ENCODE results near the gene RASA3. TPM values are rescaled to one million over a fixed set of nuclear protein-coding genes. Genes with fewer than 3 reads are reported as not detected.

RASA3 gene
- total RNA-seq, 1 experiment from 2014 or later: 0.56 TPM

DNA sequence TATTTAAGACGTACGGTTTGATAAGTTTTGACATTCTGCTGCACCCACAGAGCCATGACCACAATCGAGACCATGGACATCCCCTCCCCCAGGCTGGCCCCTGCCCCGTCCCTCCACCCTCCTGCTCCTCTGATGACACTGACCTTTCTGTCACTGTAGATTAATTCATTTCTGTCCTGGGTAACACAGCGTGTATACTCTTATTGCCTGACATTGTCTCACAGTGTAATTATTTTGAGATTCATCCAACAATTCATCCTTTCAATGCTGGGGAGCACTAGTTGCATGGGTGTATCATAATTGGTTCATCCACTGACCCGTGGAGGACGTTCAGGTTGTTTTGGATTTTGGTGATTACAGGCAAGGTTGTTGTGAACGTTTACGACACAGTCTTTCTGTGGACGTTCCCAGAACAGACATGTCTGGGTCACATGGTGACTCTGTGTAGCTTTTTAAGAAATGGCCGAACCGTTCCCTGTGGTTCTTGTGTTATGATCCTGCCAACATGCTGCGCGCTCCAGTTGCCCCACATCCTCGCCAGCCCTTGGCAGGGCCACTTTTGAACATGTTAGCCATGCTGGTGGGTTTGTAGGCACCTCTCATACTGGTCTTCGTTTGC is 200.5 kb downstream of the RASA3 start:
- no peaks in the 10 kb centered on the region for H3K79me2 ChIP-seq (ENCODE audit: low read length)
- no peaks in the 10 kb centered on the region for H3K36me3 ChIP-seq (ENCODE audit: insufficient read depth, low read length)
- H3K4me2 ChIP-seq (ENCODE audit: low read depth, low read length, poor library complexity, severe bottlenecking): no peak overlapping the region
- no peak overlapping the region for H3K9ac ChIP-seq (ENCODE audit: low read length)
- 0 out of 2 replicates have a peak, but pooled peaks cover 3% of the 10 kb centered on the region for H4K20me1 ChIP-seq (ENCODE audit: insufficient read depth, low read depth, low read length)
- no peak overlapping the region for H3K4me3 ChIP-seq (ENCODE audit: low read length)
- H3K9me3 ChIP-seq (ENCODE audit: low read length): no peaks in the 10 kb centered on the region
- H2AFZ ChIP-seq (ENCODE audit: low read length): no peak overlapping the region
- no peaks in the 10 kb centered on the region for H3K4me1 ChIP-seq (ENCODE audit: low read length)
- H3K27ac ChIP-seq (ENCODE audit: low read length): no peak overlapping the region
- no peaks in the 10 kb centered on the region for H3K9me2 ChIP-seq (replicated peaks; ENCODE audit: insufficient read depth, low read length)
- H3K27me3 ChIP-seq (ENCODE audit: low read length): no peaks in the 10 kb centered on the region
- DNase-seq: no peak

DNA sequence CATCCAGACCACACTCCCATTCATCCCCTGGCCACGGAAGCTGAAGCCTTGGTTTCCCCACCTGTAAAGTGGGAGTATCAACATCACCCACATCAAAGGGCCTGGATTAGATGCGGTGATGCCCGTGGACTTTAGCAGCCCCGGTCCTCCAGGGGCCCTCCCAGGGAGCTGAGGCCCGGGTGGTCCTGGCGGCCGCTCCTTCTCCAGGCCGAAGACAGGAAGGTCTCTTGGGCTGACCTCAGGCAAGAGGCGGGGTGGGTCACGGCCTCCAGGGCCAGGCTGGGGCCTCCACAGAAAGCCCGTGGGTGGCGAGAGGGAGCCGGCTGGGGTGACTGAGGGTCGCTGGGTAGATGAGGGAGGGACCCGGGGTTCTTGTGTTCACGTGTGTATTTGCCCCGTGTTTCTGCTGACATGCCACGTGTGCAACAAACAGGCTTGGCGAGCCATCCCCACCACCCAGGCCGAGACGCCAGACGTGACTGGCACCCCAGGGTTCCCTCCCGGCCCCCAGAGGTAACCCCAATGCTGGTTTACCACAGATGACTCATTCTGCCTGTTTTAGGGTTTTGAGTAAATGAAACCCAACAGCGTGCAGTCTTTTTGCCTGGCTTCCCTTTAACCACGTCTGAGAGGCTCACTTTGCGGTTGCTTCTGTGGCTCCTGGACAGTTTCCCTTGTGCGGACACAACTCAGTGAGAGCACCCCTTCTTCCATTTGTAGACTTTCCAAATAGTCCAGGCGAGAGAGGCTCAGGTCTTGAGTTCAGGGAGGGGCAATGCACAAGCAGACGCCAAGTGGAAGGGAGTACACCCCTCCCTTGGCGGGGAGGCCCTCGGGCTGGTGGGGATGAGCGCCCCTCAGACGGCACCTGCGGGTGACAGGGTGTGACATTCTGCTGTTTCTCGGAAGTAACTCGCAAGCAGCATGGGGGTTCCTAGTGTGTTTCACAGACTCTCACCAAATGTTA is 201.5 kb downstream of the RASA3 start:
- no peaks in the 10 kb centered on the region for H3K9me3 ChIP-seq (ENCODE audit: low read length)
- no peaks in the 10 kb centered on the region for H3K27me3 ChIP-seq (ENCODE audit: low read length)
- H4K20me1 ChIP-seq (ENCODE audit: insufficient read depth, low read depth, low read length): 0 out of 2 replicates have a peak, but pooled peaks cover 3% of the 10 kb centered on the region
- H3K36me3 ChIP-seq (ENCODE audit: insufficient read depth, low read length): no peaks in the 10 kb centered on the region
- H3K4me1 ChIP-seq (ENCODE audit: low read length): no peaks in the 10 kb centered on the region
- H3K9ac ChIP-seq (ENCODE audit: low read length): no peak overlapping the region
- H3K27ac ChIP-seq (ENCODE audit: low read length): no peak overlapping the region
- no peaks in the 10 kb centered on the region for H3K9me2 ChIP-seq (replicated peaks; ENCODE audit: insufficient read depth, low read length)
- H3K4me2 ChIP-seq (ENCODE audit: low read depth, low read length, poor library complexity, severe bottlenecking): no peak overlapping the region
- H3K79me2 ChIP-seq (ENCODE audit: low read length): no peaks in the 10 kb centered on the region
- no peak for DNase-seq
- H3K4me3 ChIP-seq (ENCODE audit: low read length): no peak overlapping the region
- no peak overlapping the region for H2AFZ ChIP-seq (ENCODE audit: low read length)

DNA sequence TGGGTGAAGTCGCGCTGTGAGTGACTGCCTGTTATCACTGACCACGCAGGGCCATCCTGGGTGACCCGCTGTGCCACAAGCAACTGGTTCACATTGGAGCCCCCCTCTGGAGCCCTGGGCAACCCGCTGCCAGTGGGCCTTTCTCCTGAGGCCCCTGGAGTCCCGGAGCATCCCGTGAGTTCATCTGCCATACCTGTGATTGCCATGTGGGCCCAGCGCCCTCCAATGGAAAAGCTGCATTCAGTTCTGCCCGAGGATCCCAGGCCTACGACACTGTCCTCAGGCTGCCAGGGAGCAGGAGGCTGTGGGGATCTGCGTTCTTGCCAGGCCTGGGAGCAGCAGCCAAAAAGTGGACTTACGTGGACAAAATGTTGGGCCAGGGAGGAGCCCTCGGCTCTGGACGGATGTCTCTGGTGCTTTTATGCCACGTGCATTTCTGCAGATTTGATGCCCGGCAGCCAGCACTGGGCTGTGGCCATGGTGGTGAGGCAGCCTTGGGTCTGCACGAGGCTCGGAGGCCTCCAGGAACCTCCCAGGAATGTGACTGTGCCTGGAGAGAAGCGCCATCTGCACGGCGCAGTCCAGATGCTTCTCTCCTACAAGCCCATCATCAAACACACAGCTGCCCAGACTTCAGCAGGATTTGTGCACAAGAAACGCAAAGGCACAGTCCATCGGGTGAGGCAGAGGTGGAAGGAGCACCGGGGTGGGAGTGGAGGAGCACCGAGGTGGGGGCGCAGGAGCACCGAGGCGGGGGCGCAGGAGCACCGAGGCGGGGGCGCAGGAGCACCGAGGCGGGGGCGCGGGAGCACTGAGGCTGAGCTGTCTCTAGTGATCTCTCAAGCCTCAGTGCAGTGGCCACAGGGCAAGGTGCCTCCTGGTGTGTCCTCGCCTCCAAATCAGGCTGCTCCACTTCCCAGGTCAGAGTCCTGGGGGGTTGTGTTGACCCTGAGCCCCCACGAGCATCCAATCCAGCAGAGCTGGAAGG is 202.5 kb downstream of the RASA3 start:
- Histone ChIP-seq H3K4me3 (ENCODE audit: low read length) (no peak overlapping the region), H3K4me2 (ENCODE audit: low read depth, low read length, poor library complexity, severe bottlenecking) (no peak overlapping the region), H3K9me3 (ENCODE audit: low read length) (no peaks in the 10 kb centered on the region), H2AFZ (ENCODE audit: low read length) (no peak overlapping the region), H3K9ac (ENCODE audit: low read length) (no peak overlapping the region), H3K36me3 (ENCODE audit: insufficient read depth, low read length) (no peaks in the 10 kb centered on the region), H3K27me3 (ENCODE audit: low read length) (no peaks in the 10 kb centered on the region), H3K79me2 (ENCODE audit: low read length) (no peaks in the 10 kb centered on the region), H3K27ac (ENCODE audit: low read length) (no peak overlapping the region), H3K9me2 (replicated peaks; ENCODE audit: insufficient read depth, low read length) (no peaks in the 10 kb centered on the region), H4K20me1 (ENCODE audit: insufficient read depth, low read depth, low read length) (0 out of 2 replicates have a peak, but pooled peaks cover 3% of the 10 kb centered on the region), H3K4me1 (ENCODE audit: low read length) (no peaks in the 10 kb centered on the region)
- DNase-seq: no peak

DNA sequence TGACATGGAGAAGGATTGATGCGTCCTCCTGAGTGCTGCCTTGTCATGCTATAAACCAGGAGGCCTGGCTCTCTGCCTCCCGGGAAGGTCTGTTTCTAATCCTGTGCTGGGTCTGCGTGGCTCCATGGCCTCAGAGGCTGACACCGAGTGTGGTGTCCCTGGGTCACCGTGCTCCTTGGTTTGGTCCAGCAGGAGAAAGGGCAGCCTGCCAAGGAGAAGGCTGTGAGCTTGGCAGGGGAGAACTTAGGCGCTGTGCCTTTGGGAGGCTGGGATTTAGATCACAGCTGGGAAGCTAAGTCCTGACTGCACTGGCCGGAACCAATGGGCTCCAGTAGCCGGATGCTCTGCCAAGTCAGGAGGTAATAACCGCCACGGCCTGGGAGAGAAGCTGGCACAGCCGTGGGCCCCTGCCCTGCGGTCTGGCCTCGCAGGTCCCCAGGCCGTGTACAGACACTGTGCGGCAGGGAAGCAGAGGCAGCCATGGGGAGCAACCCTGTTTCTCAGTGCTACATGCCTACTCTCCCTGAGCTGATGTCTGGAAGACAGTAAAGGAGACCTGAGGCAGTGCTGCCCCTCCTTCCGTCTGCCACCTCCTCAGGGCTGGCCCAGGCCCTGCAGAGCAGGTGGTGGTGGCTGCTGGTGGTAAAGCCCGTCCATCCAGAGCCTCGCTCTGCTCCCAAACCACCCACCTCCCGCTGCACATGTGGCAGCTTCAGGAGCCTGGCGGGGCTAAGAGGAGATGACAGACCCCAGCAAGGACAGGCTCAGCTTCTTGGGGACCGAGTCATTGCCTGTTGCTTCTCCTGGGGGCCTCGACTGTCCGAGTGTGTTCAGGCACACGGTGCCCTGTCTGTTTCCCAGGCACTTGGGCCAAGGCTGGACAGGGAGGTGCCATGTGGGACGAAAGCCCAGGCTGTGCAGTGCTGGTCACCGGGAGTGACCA is 203.5 kb downstream of the RASA3 start:
- no peaks in the 10 kb centered on the region for H3K27me3 ChIP-seq (ENCODE audit: low read length)
- no peak overlapping the region for H3K9ac ChIP-seq (ENCODE audit: low read length)
- H3K9me3 ChIP-seq (ENCODE audit: low read length): no peaks in the 10 kb centered on the region
- H3K9me2 ChIP-seq (replicated peaks; ENCODE audit: insufficient read depth, low read length): no peaks in the 10 kb centered on the region
- no peaks in the 10 kb centered on the region for H4K20me1 ChIP-seq (ENCODE audit: insufficient read depth, low read depth, low read length)
- DNase-seq: no peak
- H3K36me3 ChIP-seq (ENCODE audit: insufficient read depth, low read length): no peaks in the 10 kb centered on the region
- H3K4me3 ChIP-seq (ENCODE audit: low read length): no peak overlapping the region
- no peaks in the 10 kb centered on the region for H3K4me1 ChIP-seq (ENCODE audit: low read length)
- no peak overlapping the region for H3K4me2 ChIP-seq (ENCODE audit: low read depth, low read length, poor library complexity, severe bottlenecking)
- no peaks in the 10 kb centered on the region for H3K79me2 ChIP-seq (ENCODE audit: low read length)
- H2AFZ ChIP-seq (ENCODE audit: low read length): no peak overlapping the region
- H3K27ac ChIP-seq (ENCODE audit: low read length): no peak overlapping the region

Other genes starting within 250 kb of the RASA3 start
- gene C13orf46, start 158.5 kb downstream of the RASA3 start, total RNA-seq (2014; rRNA removed; shearing (Covaris generic); ENCODE audit: low replicate concordance): not detected in 2 replicates
- gene CFAP97D2, start 46.6 kb upstream of the RASA3 start, total RNA-seq (2014; rRNA removed; shearing (Covaris generic); ENCODE audit: low replicate concordance): not detected in 2 replicates
- 41.9 and 57.1 TPM in 2 replicates for gene CDC16, start 102.3 kb upstream of the RASA3 start, total RNA-seq (2014; rRNA removed; shearing (Covaris generic); ENCODE audit: low replicate concordance)
- gene UPF3A, start 149.0 kb upstream of the RASA3 start, total RNA-seq (2014; rRNA removed; shearing (Covaris generic); ENCODE audit: low replicate concordance): 35.8 and 41.1 TPM in 2 replicates
- 22.5 and 35.2 TPM in 2 replicates for gene CHAMP1, start 181.9 kb upstream of the RASA3 start, total RNA-seq (2014; rRNA removed; shearing (Covaris generic); ENCODE audit: low replicate concordance)